ENCODE data around the gene PGS1.

DNA sequence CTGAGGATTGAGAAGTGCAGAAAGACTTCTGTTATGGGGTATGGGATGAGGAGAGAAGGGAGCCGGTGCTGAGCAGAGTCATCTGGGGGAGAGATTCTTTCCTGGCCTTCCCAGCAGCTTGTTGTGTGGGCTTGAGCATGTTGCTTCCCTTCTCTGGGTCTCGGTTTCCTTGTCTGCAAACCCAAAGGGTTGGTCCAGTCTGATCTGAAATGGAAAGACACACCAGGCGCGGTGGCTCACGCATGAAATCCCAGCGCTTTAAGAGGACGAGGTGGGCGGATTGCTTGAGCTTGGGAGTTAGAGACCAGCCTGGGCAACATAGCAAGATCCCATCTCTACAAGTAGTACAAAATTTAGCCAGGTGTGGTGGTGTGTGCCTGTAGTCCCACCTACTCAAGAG, 24.6 kb upstream of the PGS1 start:
- no peak for TF ChIP-seq POLR2A (IDR thresholded peaks at IDR 0.05; ENCODE audit: extremely low read depth, insufficient read length)
- TF ChIP-seq, protein P1, sequence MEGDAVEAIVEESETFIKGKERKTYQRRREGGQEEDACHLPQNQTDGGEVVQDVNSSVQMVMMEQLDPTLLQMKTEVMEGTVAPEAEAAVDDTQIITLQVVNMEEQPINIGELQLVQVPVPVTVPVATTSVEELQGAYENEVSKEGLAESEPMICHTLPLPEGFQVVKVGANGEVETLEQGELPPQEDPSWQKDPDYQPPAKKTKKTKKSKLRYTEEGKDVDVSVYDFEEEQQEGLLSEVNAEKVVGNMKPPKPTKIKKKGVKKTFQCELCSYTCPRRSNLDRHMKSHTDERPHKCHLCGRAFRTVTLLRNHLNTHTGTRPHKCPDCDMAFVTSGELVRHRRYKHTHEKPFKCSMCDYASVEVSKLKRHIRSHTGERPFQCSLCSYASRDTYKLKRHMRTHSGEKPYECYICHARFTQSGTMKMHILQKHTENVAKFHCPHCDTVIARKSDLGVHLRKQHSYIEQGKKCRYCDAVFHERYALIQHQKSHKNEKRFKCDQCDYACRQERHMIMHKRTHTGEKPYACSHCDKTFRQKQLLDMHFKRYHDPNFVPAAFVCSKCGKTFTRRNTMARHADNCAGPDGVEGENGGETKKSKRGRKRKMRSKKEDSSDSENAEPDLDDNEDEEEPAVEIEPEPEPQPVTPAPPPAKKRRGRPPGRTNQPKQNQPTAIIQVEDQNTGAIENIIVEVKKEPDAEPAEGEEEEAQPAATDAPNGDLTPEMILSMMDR (IDR thresholded peaks at IDR 0.05; ENCODE audit: low read depth, low read length), result no peak
